ENCODE measurements around the gene RAB10.
A peak's percentile ranks its signal among the peaks of the same experiment; 100 is the strongest.
"Not testable (repeated sequence)": the region's sequence is repeated elsewhere in the genome, so short reads cannot be mapped to it uniquely, and the experiment has no call there.

Gene RAB10

GRCh38 chr2:26088931-26089330, 55.0 kb downstream of the RAB10 start:
- not testable (repeated sequence) for DNase-seq (ENCODE audit: low read depth, low spot score)

GRCh38 chr2:26089337-26089736, 55.5 kb downstream of the RAB10 start:
- DNase-seq (ENCODE audit: low read depth, low spot score): no peak

- no peak for DNase-seq (ENCODE audit: low read depth, low spot score)
These were observed 61.9 kb downstream of the RAB10 start for GRCh38 chr2:26095758-26096157.

GRCh38 chr2:26099933-26100332, 66.0 kb downstream of the RAB10 start:
- DNase-seq (ENCODE audit: low read depth, low spot score): no peak

- no peak for DNase-seq (ENCODE audit: low read depth, low spot score)
These were observed 66.5 kb downstream of the RAB10 start for GRCh38 chr2:26100384-26100783.

GRCh38 chr2:26103752-26104151, 69.9 kb downstream of the RAB10 start:
- no peak for DNase-seq (ENCODE audit: low read depth, low spot score)

GRCh38 chr2:26108701-26109100, 74.8 kb downstream of the RAB10 start:
- not testable (repeated sequence) for DNase-seq (ENCODE audit: low read depth, low spot score)

- DNase-seq (ENCODE audit: low read depth, low spot score): no peak
These were observed 78.3 kb downstream of the RAB10 start for GRCh38 chr2:26112201-26112600.

- no peak for DNase-seq (ENCODE audit: low read depth, low spot score)
These were observed 80.3 kb downstream of the RAB10 start for GRCh38 chr2:26114151-26114550.

GRCh38 chr2:26118682-26119081, 84.8 kb downstream of the RAB10 start:
- no peak for DNase-seq (ENCODE audit: low read depth, low spot score)

GRCh38 chr2:26119521-26119920, 85.6 kb downstream of the RAB10 start:
- DNase-seq (ENCODE audit: low read depth, low spot score): no peak

- DNase-seq (ENCODE audit: low read depth, low spot score): no peak
These were observed 88.7 kb downstream of the RAB10 start for GRCh38 chr2:26122630-26123029.

GRCh38 chr2:26123426-26123825, 89.5 kb downstream of the RAB10 start:
- DNase-seq (ENCODE audit: low read depth, low spot score): no peak

GRCh38 chr2:26126074-26126473, 92.2 kb downstream of the RAB10 start:
- no peak for DNase-seq (ENCODE audit: low read depth, low spot score)

- DNase-seq (ENCODE audit: low read depth, low spot score): no peak
These were observed 94.3 kb downstream of the RAB10 start for GRCh38 chr2:26128176-26128575.

- DNase-seq (ENCODE audit: low read depth, low spot score): no peak
These were observed 96.9 kb downstream of the RAB10 start for GRCh38 chr2:26130763-26131162.

- DNase-seq (ENCODE audit: low read depth, low spot score): no peak
These were observed 102.6 kb downstream of the RAB10 start for GRCh38 chr2:26136451-26136850.

GRCh38 chr2:26139269-26140183, 105.6 kb downstream of the RAB10 start:
- DNase-seq (ENCODE audit: low read depth, low spot score): no peak

- no peak for DNase-seq (ENCODE audit: low read depth, low spot score)
These were observed 107.4 kb downstream of the RAB10 start for GRCh38 chr2:26141145-26141769.

- no peak for DNase-seq (ENCODE audit: low read depth, low spot score)
These were observed 110.1 kb downstream of the RAB10 start for GRCh38 chr2:26144031-26144430.

GRCh38 chr2:26144953-26145680, 111.2 kb downstream of the RAB10 start:
- DNase-seq (ENCODE audit: low read depth, low spot score): peak; percentile 20

GRCh38 chr2:26148501-26148900, 114.6 kb downstream of the RAB10 start:
- no peak for DNase-seq (ENCODE audit: low read depth, low spot score)
